CD8-positive, alpha-beta memory T cell (primary cell): Measurements from ENCODE around the gene TSPAN10. TPM values are rescaled to one million over a fixed set of nuclear protein-coding genes. Genes with fewer than 3 reads are reported as not detected.
"Not testable (repeated sequence)": the region's sequence is repeated elsewhere in the genome, so short reads cannot be mapped to it uniquely, and the experiment has no call there.

Experiments
- CTCF ChIA-PET: fragments of 350-600 bp; sonication (Branson Sonifier 250); formaldehyde crosslinking; loops from one replicate; lab custom pipeline; 2021; ENCODE audit warnings: antibody characterized with exemption; lab: Charles Lee
- POLR2A ChIA-PET: fragments of 350-600 bp; sonication (Branson Sonifier 250); formaldehyde crosslinking; loops from one replicate; lab custom pipeline; 2021; ENCODE audit warnings: antibody characterized with exemption; lab: Charles Lee
- DNase-seq, 5 donors: peaks; one replicate each; pipeline versions ENCODE4 v3.0.0 to v3.0.0-alpha.2; 2020 to 2022; ENCODE audit warnings: mixed read lengths in 1 of 5
- H3K27ac ChIP-seq: one replicate; pipeline ENCODE4 v1.7.0; 2013; ENCODE audit warnings: low read depth, mild to moderate bottlenecking, low read length, moderate library complexity
- H3K27me3 ChIP-seq: 2 replicates; pipeline ENCODE4 v1.7.0; 2013; ENCODE audit warnings: low read length, mild to moderate bottlenecking; ENCODE audit not compliant: insufficient read depth, poor library complexity, severe bottlenecking
- H3K36me3 ChIP-seq: 2 replicates; pipeline ENCODE4 v1.7.0; 2013; ENCODE audit warnings: mild to moderate bottlenecking, low read length, moderate library complexity; ENCODE audit not compliant: insufficient read depth
- H3K4me1 ChIP-seq: 2 replicates; pipeline ENCODE4 v1.7.0; 2013; ENCODE audit warnings: mild to moderate bottlenecking, low read length, moderate library complexity; ENCODE audit not compliant: insufficient read depth
- H3K4me3 ChIP-seq: 2 replicates; pipeline ENCODE4 v1.7.0; 2013; ENCODE audit warnings: mild to moderate bottlenecking, low read length
- H3K9me3 ChIP-seq: 2 replicates; pipeline ENCODE4 v1.7.0; 2013; ENCODE audit warnings: mild to moderate bottlenecking, low read length
- H3K27ac Mint-ChIP-seq, 8 donors: one replicate each; pipeline ENCODE4 v1.8.0; 2020 to 2021; ENCODE audit warnings: mixed read lengths in 8 of 8, mild to moderate bottlenecking in 6 of 8, inconsistent platforms in 3 of 8, moderate library complexity in 3 of 8
- H3K27me3 Mint-ChIP-seq, 2 donors: one replicate each; pipeline ENCODE4 v1.8.0; 2020 to 2021; ENCODE audit warnings: mixed read lengths in 2 of 2, mild to moderate bottlenecking in 1 of 2, moderate library complexity in 1 of 2
- H3K36me3 Mint-ChIP-seq, 3 donors: one replicate each; pipeline ENCODE4 v1.8.0; 2020 to 2021; ENCODE audit warnings: mixed read lengths in 3 of 3, inconsistent platforms in 1 of 3, mild to moderate bottlenecking in 1 of 3
- H3K4me1 Mint-ChIP-seq, 3 donors: one replicate each; pipeline ENCODE4 v1.8.0; 2020 to 2021; ENCODE audit warnings: mixed read lengths in 3 of 3, inconsistent platforms in 1 of 3, mild to moderate bottlenecking in 1 of 3
- H3K4me3 Mint-ChIP-seq, 7 donors: one replicate each; pipeline ENCODE4 v1.8.0; 2020 to 2021; ENCODE audit warnings: mixed read lengths in 7 of 7, mild to moderate bottlenecking in 6 of 7, moderate library complexity in 4 of 7, inconsistent platforms in 2 of 7
- H3K9me3 Mint-ChIP-seq, 5 donors: one replicate each; pipeline ENCODE4 v1.8.0; 2020 to 2022; ENCODE audit warnings: mixed read lengths in 5 of 5, mild to moderate bottlenecking in 3 of 5, moderate library complexity in 2 of 5, inconsistent platforms in 1 of 5
- polyA plus RNA-seq: library from polyadenylated mRNA; unstranded; fragments of 300-500 nt; fragmentation: Illumina TruSeq; gene quantifications from one replicate; pipeline ENCODE4 v1.2.3, GENCODE V29; 2021
- total RNA-seq, 2 experiments: library from RNA; stranded (reverse); gene quantifications; one replicate each; pipeline ENCODE4 v1.2.3, GENCODE V29; 2021

The TSPAN10 gene
- total and polyA plus RNA-seq, 3 experiments from 2014 or later: 0.31 to 0.49 (median 0.31) TPM

DNA sequence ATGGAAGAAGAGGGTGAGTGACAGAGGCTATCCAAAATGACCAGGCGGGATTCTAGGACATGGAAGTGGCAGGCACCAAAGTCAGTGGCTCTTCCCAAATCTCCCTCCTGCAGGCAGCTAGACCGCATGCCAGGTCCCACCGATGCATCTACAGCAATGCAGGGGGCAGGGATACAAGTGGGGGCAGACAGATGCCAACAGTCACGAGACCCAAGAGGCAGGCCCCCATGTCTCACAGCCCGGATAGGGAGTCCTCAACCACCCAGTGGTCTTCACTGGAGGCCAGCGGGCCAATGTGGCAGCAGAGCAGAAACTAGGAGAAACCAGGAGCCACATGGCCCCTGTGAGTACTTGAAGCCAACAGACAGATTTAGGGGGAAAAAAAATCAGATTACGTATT is 20.1 kb upstream of the TSPAN10 start:
- Mint-ChIP-seq H3K36me3 (peaks cover 3 to 72% (median 14%) of the 10 kb centered on the region in 3 donors), H3K4me1 (peaks cover 21 to 42% (median 36%) of the 10 kb centered on the region in 3 donors), H3K27ac (peak overlapping the region in 1 of 8 donors; percentile 23), H3K27me3 (no peaks in the 10 kb centered on the region), H3K9me3 (no peaks in the 10 kb centered on the region), H3K4me3 (no peak overlapping the region)
- H3K9me3 ChIP-seq: no peaks in the 10 kb centered on the region
- no peaks in the 10 kb centered on the region for H3K4me1 ChIP-seq
- H3K36me3 ChIP-seq: peaks cover 27% of the 10 kb centered on the region
- POLR2A ChIA-PET: no interaction called here
- no peak for DNase-seq
- no peak overlapping the region for H3K4me3 ChIP-seq
- H3K27me3 ChIP-seq: no peaks in the 10 kb centered on the region
- CTCF ChIA-PET: no interaction called here
- H3K27ac ChIP-seq: no peak overlapping the region

DNA sequence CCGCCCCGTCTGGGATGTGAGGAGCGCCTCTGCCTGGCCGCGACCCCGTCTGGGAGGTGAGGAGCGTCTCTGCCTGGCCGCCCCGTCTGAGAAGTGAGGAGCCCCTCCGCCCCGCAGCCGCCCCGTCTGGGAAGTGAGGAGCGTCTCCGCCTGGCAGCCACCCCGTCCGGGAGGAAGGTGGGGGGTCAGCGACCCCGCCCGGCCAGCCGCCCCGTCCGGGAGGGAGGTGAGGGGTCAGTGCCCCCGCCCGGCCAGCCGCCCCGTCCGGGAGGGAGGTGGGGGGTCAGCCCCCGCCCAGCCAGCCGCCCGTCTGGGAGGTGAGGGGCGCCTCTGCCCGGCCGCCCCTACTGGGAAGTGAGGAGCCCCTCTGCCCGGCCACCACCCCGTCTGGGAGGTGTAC is 18.7 kb upstream of the TSPAN10 start:
- H3K4me3 Mint-ChIP-seq, H3K27me3 Mint-ChIP-seq, H3K27ac Mint-ChIP-seq, H3K4me1 ChIP-seq, CTCF ChIA-PET, H3K4me3 ChIP-seq, H3K9me3 ChIP-seq, DNase-seq, H3K27me3 ChIP-seq, H3K9me3 Mint-ChIP-seq, POLR2A ChIA-PET, H3K27ac ChIP-seq: not testable (repeated sequence)
- H3K36me3 ChIP-seq: peaks cover 24% of the 10 kb centered on the region
- H3K36me3 Mint-ChIP-seq: peaks cover 3 to 65% (median 14%) of the 10 kb centered on the region in 3 donors
- H3K4me1 Mint-ChIP-seq: peaks cover 18 to 40% (median 32%) of the 10 kb centered on the region in 3 donors

DNA sequence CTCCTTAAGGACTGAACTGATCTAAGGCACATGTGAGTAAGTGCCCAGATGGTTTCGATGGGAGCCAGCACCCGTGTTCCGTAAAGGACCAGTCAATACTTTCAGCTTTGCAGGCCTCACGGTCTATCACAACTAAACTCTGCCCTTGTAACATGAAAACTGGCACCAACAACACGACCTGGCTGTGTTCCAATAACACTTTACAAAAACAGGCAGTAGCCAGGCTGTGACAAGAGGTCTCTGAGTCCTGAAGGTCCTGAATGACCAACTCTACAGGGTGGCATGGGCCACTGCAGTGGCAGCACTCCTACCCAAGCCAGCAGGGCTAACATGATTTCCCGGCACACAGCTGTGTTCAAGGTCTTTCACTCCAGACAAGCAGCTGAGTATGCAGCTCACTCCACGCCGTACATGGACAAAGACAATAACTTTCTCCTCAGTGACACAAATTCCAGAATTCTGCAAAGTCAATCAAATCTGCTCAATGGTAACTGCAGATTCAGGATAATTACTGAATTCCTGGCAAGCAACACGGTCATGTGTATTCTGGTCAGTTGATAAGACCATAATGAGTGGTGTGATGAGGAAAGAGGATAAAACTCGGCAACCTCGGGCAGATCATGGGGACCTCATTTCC is 15.4 kb upstream of the TSPAN10 start:
- Mint-ChIP-seq H3K4me3 (no peak overlapping the region), H3K36me3 (peaks cover 19 to 70% (median 31%) of the 10 kb centered on the region in 3 donors), H3K27me3 (peaks cover 0 to 2% of the 10 kb centered on the region in 2 donors), H3K4me1 (peaks cover 15 to 24% (median 23%) of the 10 kb centered on the region in 3 donors), H3K9me3 (peaks cover 0 to 7% (median 4%) of the 10 kb centered on the region in 5 donors), H3K27ac (no peak overlapping the region)
- no peak overlapping the region for H3K27ac ChIP-seq
- H3K9me3 ChIP-seq: no peaks in the 10 kb centered on the region
- H3K4me1 ChIP-seq: no peaks in the 10 kb centered on the region
- H3K27me3 ChIP-seq: no peaks in the 10 kb centered on the region
- H3K4me3 ChIP-seq: no peak overlapping the region
- CTCF ChIA-PET: interaction anchor here (1.5 kb wide), 1 partner anchor 21 kb away, joined by 4 read pairs; no protein-coding TSS in a partner anchor
- POLR2A ChIA-PET: no interaction called here
- H3K36me3 ChIP-seq: peaks cover 29% of the 10 kb centered on the region
- DNase-seq: no peak

DNA sequence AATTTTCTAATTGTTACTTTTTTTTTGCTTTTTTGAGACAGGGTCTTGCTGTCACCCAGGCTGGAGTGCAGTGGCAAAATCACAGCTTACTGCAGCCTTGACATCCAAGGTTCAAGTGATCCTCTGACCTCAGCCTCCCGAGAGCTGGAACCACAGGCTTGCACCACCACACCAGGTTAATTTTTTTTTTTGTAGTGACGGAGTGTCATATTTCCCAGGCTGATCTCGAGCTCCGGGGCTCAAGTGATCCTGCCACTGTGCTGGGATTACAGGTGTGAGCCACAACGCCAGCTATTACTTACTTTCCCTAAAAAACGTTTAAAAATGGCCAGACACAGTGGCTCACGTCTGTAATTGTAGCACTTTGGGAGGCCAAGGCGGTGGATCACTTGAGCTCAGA is 6.7 kb upstream of the TSPAN10 start:
- no peak for DNase-seq
- Histone ChIP-seq H3K27ac (no peak overlapping the region), H3K36me3 (peaks cover 10% of the 10 kb centered on the region), H3K9me3 (no peaks in the 10 kb centered on the region), H3K4me3 (no peak overlapping the region), H3K27me3 (no peaks in the 10 kb centered on the region), H3K4me1 (peaks cover 8% of the 10 kb centered on the region)
- peaks cover 5 to 51% (median 10%) of the 10 kb centered on the region in 3 donors for H3K36me3 Mint-ChIP-seq
- POLR2A ChIA-PET: no interaction called here
- H3K4me1 Mint-ChIP-seq: peaks cover 12 to 20% (median 19%) of the 10 kb centered on the region in 3 donors
- no peak overlapping the region for H3K4me3 Mint-ChIP-seq
- CTCF ChIA-PET: no interaction called here
- H3K9me3 Mint-ChIP-seq: peaks cover 0 to 1% (median 0%) of the 10 kb centered on the region in 5 donors
- no peaks in the 10 kb centered on the region for H3K27me3 Mint-ChIP-seq
- no peak overlapping the region for H3K27ac Mint-ChIP-seq

DNA sequence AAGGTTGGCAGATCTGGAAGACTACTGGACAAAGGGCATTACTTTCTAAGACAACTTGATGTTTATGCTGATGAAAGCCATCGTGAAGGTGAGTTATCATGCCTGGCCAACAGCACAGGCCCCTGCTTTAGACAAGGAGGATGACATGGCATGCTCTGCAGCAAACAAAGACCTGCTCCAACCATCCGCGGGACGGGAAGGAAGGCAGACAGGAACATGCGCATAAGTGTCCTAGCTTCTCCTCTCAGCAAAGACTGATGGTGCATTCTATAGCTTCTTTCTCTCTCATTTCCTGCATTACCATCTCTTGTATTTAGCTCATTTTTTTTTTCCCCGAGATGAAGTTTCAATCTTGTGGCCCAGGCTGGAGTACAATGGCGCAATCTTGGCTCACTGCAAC is 5.5 kb upstream of the TSPAN10 start:
- no peaks in the 10 kb centered on the region for H3K27me3 ChIP-seq
- peak overlapping the region in 2 of 8 donors; percentile 83 to 90 for H3K27ac Mint-ChIP-seq
- H3K4me3 ChIP-seq: no peak overlapping the region
- DNase-seq: no peak
- CTCF ChIA-PET: no interaction called here
- H3K9me3 Mint-ChIP-seq: no peaks in the 10 kb centered on the region
- peaks cover 6% of the 10 kb centered on the region for H3K36me3 ChIP-seq
- no peaks in the 10 kb centered on the region for H3K9me3 ChIP-seq
- H3K27ac ChIP-seq: no peak overlapping the region
- H3K4me3 Mint-ChIP-seq: peak overlapping the region in 1 of 7 donors; percentile 34
- H3K4me1 Mint-ChIP-seq: peaks cover 23 to 29% (median 28%) of the 10 kb centered on the region in 3 donors
- H3K4me1 ChIP-seq: peaks cover 20% of the 10 kb centered on the region
- H3K36me3 Mint-ChIP-seq: peaks cover 0 to 43% (median 2%) of the 10 kb centered on the region in 3 donors
- H3K27me3 Mint-ChIP-seq: no peaks in the 10 kb centered on the region
- POLR2A ChIA-PET: interaction anchor here (0.6 kb wide), 1 partner anchor 142 kb away, joined by 8 read pairs; no protein-coding TSS in a partner anchor

DNA sequence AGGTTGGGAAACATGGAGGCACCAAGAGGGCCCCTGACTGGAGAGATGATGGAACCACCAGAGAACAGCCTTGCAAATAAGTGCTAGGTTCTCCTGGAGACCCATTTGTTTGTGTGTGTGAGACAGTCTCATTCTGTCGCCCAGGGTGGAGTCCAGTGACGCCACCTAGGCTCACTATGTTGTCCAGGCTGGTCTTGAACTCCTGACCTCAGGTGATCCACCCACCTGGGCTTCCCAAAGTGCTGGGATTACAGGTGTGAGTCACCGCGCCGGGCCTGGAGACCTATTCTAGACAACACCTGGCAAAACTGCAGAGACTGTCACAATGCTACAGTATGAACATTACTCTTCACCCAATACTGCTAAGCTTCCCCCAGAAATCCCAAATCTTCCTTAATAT is 1.6 kb upstream of the TSPAN10 start:
- ChIA-PET POLR2A (no interaction called here), CTCF (no interaction called here)

DNA sequence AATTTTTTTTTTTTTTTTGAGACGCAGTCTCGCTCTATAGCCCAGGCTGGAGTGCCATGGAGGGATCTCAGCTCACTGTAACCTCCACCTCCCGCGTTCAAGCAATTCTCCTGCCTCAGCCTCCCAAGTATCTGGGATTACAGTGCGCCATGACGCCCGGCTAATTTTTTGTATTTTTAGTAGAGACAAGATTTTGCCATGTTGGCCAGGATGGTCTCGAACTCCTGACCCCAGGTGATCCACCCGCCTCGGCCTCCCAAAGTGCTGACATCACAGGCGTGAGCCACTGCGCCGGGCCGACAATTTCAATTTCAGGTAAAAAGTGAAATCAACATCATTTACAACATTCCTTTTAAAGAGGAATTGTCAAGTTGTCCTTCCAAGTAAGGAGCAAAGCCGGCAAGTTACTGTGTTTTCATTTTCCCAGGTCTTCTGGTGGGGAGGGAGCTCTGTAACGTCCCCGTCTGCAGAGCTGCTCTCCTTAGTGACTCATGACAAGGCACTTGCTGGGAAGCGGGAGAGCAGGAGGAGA is 957 bp upstream of the TSPAN10 start:
- POLR2A ChIA-PET: no interaction called here
- no peaks in the 10 kb centered on the region for H3K9me3 Mint-ChIP-seq

More for the DNA sequence above, 1.6 kb upstream of the TSPAN10 start:
- peaks cover 20% of the 10 kb centered on the region for H3K4me1 ChIP-seq
- H3K9me3 ChIP-seq: no peaks in the 10 kb centered on the region
- H3K27ac ChIP-seq: no peak overlapping the region
- Mint-ChIP-seq H3K9me3 (no peaks in the 10 kb centered on the region), H3K36me3 (peaks cover 0 to 12% (median 0%) of the 10 kb centered on the region in 3 donors), H3K4me3 (peak overlapping the region; percentile 88 to 95 (median 94)), H3K4me1 (peaks cover 21 to 29% (median 23%) of the 10 kb centered on the region in 3 donors), H3K27me3 (no peaks in the 10 kb centered on the region), H3K27ac (peak overlapping the region in 7 of 8 donors; percentile 50 to 95 (median 90))
- H3K36me3 ChIP-seq: no peaks in the 10 kb centered on the region
- no peak overlapping the region for H3K4me3 ChIP-seq
- no peak for DNase-seq
- H3K27me3 ChIP-seq: no peaks in the 10 kb centered on the region

DNA sequence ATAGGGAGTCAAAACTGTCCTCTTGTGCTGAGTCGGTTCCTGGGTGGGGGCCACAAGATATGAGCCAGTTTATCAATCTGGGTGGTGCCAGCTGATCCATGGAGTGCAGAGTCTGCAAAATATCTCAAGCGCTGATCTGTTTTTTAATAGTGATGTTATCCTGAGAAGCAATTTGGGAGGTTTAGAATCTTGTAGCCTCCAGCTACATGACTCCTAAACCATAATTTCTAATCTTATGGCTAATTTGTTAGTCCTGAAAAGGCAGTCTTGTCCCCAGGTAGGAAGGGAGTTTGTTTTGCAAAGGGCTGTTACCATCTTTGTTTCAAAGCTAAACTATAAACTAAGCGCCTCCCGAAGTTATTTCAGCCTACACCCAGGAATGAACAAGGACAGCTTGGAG is 1.7 kb downstream of the TSPAN10 start:
- no peak for DNase-seq
- H3K4me1 Mint-ChIP-seq: peaks cover 13 to 16% (median 16%) of the 10 kb centered on the region in 3 donors
- Histone ChIP-seq H3K4me1 (peaks cover 20% of the 10 kb centered on the region), H3K4me3 (no peak overlapping the region), H3K9me3 (no peaks in the 10 kb centered on the region), H3K27me3 (no peaks in the 10 kb centered on the region), H3K27ac (no peak overlapping the region), H3K36me3 (no peaks in the 10 kb centered on the region)
- peaks cover 0 to 1% of the 10 kb centered on the region in 2 donors for H3K27me3 Mint-ChIP-seq
- H3K4me3 Mint-ChIP-seq: peak overlapping the region in 4 of 7 donors; percentile 30 to 77 (median 48)
- H3K36me3 Mint-ChIP-seq: peaks cover 0 to 2% (median 0%) of the 10 kb centered on the region in 3 donors
- H3K9me3 Mint-ChIP-seq: no peaks in the 10 kb centered on the region
- H3K27ac Mint-ChIP-seq: peak overlapping the region in 3 of 8 donors; percentile 62 to 93 (median 85)
- POLR2A ChIA-PET: interaction anchor here (0.7 kb wide), 1 partner anchor 195 kb away, joined by 8 read pairs; no protein-coding TSS in a partner anchor
- CTCF ChIA-PET: interaction anchor here (0.8 kb wide), 1 partner anchor 386 kb away, joined by 3 read pairs; no protein-coding TSS in a partner anchor

More for the DNA sequence above, 957 bp upstream of the TSPAN10 start:
- peaks cover 0 to 1% of the 10 kb centered on the region in 2 donors for H3K27me3 Mint-ChIP-seq
- H3K36me3 Mint-ChIP-seq: peaks cover 0 to 12% (median 0%) of the 10 kb centered on the region in 3 donors
- Histone ChIP-seq H3K4me1 (peaks cover 20% of the 10 kb centered on the region), H3K4me3 (peak overlapping the region; percentile 62), H3K27ac (peak overlapping the region; percentile 69), H3K27me3 (no peaks in the 10 kb centered on the region), H3K9me3 (no peaks in the 10 kb centered on the region), H3K36me3 (no peaks in the 10 kb centered on the region)
- H3K4me3 Mint-ChIP-seq: peak overlapping the region; percentile 88 to 95 (median 94)
- no peak for DNase-seq
- H3K27ac Mint-ChIP-seq: peak overlapping the region; percentile 50 to 95 (median 92)
- CTCF ChIA-PET: no interaction called here
- peaks cover 21 to 29% (median 21%) of the 10 kb centered on the region in 3 donors for H3K4me1 Mint-ChIP-seq
